ENCODE data around the gene TSNAX. TPM values are rescaled to one million over a fixed set of nuclear protein-coding genes. Genes with fewer than 3 reads are reported as not detected.

TSNAX gene
- polyA plus RNA-seq, 1 donor (not counting 4 experiments of a cell fraction or from before 2014, with no cell fraction given): 32.6 TPM

- DNase-seq (ENCODE audit: low read depth, low spot score) (no peak), FAIRE-seq (no peak)
- TF ChIP-seq EZH2 (IDR thresholded peaks at IDR 0.05; ENCODE audit: low read length) (no peak), CTCF (optimal IDR thresholded peaks at IDR 0.05 in 1 of 3, IDR thresholded peaks at IDR 0.05 in 1 of 3, conservative IDR thresholded peaks at IDR 0.05 in 1 of 3; ENCODE audit: extremely low read depth in 1 of 3, insufficient read depth in 2 of 3, low read length in 3 of 3) (no peak)
- Histone ChIP-seq H3K4me1 (ENCODE audit: control insufficient read depth, extremely low read depth, insufficient read depth, low read length) (peaks cover 23% of the 10 kb centered on the region), H3K27me3 (ENCODE audit: control insufficient read depth, extremely low read depth, insufficient read depth, low read length) (no peaks in the 10 kb centered on the region), H3K79me2 (ENCODE audit: control insufficient read depth, insufficient read depth, low read length) (peaks cover 37% of the 10 kb centered on the region), H3K9me3 (ENCODE audit: control insufficient read depth, low read depth, low read length) (no peaks in the 10 kb centered on the region), H3K36me3 (ENCODE audit: control insufficient read depth in 2 of 2, extremely low read depth in 1 of 2, insufficient read depth in 2 of 2, low read length in 2 of 2) (no peaks in the 10 kb centered on the region), H2AFZ (ENCODE audit: control insufficient read depth, low read length) (peak overlapping the region; percentile 96), H4K20me1 (ENCODE audit: control insufficient read depth, extremely low read depth, insufficient read depth, low read length) (no peaks in the 10 kb centered on the region), H3K4me3 (ENCODE audit: control insufficient read depth in 2 of 3, extremely low read depth in 1 of 3, insufficient read depth in 2 of 3, low read depth in 1 of 3, low read length in 3 of 3) (peak overlapping the region; percentile 77 to 80 (median 77)), H3K4me2 (ENCODE audit: control insufficient read depth, extremely low read depth, insufficient read depth, low read depth, low read length) (peak overlapping the region; percentile 97), H3K9me1 (ENCODE audit: control insufficient read depth, extremely low read depth, insufficient read depth, low read length) (no peaks in the 10 kb centered on the region), H3K27ac (ENCODE audit: control insufficient read depth, insufficient read depth, low read length) (peak overlapping the region; percentile 98), H3K9ac (ENCODE audit: control insufficient read depth, extremely low read depth, insufficient read depth, low read length) (peak overlapping the region; percentile 98)
- dilution Hi-C loops (cut with MboI; ENCODE audit: extremely low pct_ligation_motif_present, low sequenced_read_pairs): no loop called here
These were observed 790 bp upstream of the TSNAX start for GRCh38 chr1:231527586-231528171.

- DNase-seq (ENCODE audit: low read depth, low spot score) (no peak), FAIRE-seq (no peak)
- H2AFZ ChIP-seq (ENCODE audit: control insufficient read depth, low read length): no peak overlapping the region
- peaks cover 3 to 4% of the 10 kb centered on the region in 2 experiments for H3K36me3 ChIP-seq (ENCODE audit: control insufficient read depth in 2 of 2, extremely low read depth in 1 of 2, insufficient read depth in 2 of 2, low read length in 2 of 2)
- no peaks in the 10 kb centered on the region for H3K9me3 ChIP-seq (ENCODE audit: control insufficient read depth, low read depth, low read length)
- H3K4me3 ChIP-seq (ENCODE audit: control insufficient read depth in 2 of 3, extremely low read depth in 1 of 3, insufficient read depth in 2 of 3, low read depth in 1 of 3, low read length in 3 of 3): no peak overlapping the region
- H3K4me2 ChIP-seq (ENCODE audit: control insufficient read depth, extremely low read depth, insufficient read depth, low read depth, low read length): no peak overlapping the region
- no peak for TF ChIP-seq CTCF (optimal IDR thresholded peaks at IDR 0.05 in 1 of 3, IDR thresholded peaks at IDR 0.05 in 1 of 3, conservative IDR thresholded peaks at IDR 0.05 in 1 of 3; ENCODE audit: extremely low read depth in 1 of 3, insufficient read depth in 2 of 3, low read length in 3 of 3)
- no peak for TF ChIP-seq EZH2 (IDR thresholded peaks at IDR 0.05; ENCODE audit: low read length)
- H3K9me1 ChIP-seq (ENCODE audit: control insufficient read depth, extremely low read depth, insufficient read depth, low read length): no peaks in the 10 kb centered on the region
- H3K9ac ChIP-seq (ENCODE audit: control insufficient read depth, extremely low read depth, insufficient read depth, low read length): no peak overlapping the region
- dilution Hi-C loops (cut with MboI; ENCODE audit: extremely low pct_ligation_motif_present, low sequenced_read_pairs): no loop called here
- peaks cover 8% of the 10 kb centered on the region for H3K4me1 ChIP-seq (ENCODE audit: control insufficient read depth, extremely low read depth, insufficient read depth, low read length)
- no peaks in the 10 kb centered on the region for H4K20me1 ChIP-seq (ENCODE audit: control insufficient read depth, extremely low read depth, insufficient read depth, low read length)
- no peak overlapping the region for H3K27ac ChIP-seq (ENCODE audit: control insufficient read depth, insufficient read depth, low read length)
- peaks cover 54% of the 10 kb centered on the region for H3K79me2 ChIP-seq (ENCODE audit: control insufficient read depth, insufficient read depth, low read length)
- no peaks in the 10 kb centered on the region for H3K27me3 ChIP-seq (ENCODE audit: control insufficient read depth, extremely low read depth, insufficient read depth, low read length)
These were observed 4.8 kb downstream of the TSNAX start for GRCh38 chr1:231533240-231533639.
